GM21723 (cell line): Measurements from ENCODE around the gene JAG1.

Experiments
- ATAC-seq: cut with Tn5 transposase; IDR thresholded peaks from one replicate; pipeline ENCODE4 v1.9.1; 2021; ENCODE audit warnings: mild to moderate bottlenecking, moderate library complexity; ENCODE audit not compliant: unreplicated experiment

Gene JAG1

DNA sequence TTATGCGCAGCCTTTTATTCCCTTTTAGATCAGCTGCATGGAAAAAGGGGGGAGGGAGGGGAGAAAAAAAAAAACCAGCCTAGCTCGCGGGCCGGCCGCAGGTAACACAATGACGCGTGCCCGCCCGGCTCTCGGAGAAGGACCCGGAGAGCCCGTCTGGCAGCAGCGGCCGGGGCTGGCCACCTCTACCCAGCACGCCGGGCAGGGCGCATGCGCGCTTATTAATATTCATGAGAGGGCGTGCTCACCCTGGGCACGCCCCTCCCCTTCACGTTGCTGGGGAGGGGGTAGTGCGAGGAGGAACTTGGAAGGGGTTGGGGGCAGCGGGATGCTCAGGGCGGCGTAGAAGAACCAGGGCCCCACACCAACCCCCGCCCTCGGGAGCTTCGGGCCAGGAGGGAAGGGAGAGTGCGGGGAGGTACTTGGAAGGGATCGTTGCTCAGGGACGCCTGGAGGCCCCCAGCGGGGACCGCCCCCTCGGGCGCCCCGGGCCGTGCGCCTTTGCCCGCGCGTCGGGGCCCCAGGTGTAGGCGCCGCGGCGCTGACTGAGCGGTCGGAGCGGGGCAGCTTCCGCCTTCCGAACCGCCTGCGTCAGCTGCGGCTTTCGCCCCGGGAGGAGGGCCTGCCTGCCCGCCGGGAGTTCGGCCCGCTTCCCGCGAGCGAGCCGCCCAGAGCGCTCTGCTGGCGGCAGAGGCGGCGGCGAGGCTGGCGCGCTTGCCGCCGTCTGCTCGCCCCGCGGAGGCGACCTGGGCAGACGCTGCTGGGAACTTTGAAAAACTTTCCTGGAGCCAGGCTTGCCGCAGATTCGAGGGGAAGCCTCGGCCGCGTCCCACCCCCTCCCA lies at the start of gene JAG1:
Gene JAG1, minus strand, starts transcription at position 158 of the 842 bp plus-strand sequence. CDS start 469 bp downstream, outside the sequence.
- peak; percentile 61 for ATAC-seq

DNA sequence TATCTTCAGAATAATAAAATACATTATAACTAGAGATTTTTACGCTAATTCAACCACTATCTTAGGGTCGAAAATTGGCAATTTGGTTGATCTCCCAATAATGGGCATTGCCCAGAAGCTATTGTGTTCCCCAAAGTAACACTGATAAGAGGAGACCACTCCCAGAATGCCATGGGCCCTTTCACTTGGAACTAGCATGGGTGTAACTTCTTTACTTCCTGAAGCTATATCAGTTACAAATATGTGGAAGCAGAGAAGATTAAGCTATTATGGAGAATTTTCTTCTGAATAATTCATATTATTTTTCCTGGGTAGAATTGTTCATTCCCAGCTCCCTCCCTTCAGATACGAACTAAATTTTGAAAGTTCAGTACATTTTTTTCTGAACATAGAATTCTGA lies 48.2 kb upstream of the JAG1 start:
- no peak for ATAC-seq

DNA sequence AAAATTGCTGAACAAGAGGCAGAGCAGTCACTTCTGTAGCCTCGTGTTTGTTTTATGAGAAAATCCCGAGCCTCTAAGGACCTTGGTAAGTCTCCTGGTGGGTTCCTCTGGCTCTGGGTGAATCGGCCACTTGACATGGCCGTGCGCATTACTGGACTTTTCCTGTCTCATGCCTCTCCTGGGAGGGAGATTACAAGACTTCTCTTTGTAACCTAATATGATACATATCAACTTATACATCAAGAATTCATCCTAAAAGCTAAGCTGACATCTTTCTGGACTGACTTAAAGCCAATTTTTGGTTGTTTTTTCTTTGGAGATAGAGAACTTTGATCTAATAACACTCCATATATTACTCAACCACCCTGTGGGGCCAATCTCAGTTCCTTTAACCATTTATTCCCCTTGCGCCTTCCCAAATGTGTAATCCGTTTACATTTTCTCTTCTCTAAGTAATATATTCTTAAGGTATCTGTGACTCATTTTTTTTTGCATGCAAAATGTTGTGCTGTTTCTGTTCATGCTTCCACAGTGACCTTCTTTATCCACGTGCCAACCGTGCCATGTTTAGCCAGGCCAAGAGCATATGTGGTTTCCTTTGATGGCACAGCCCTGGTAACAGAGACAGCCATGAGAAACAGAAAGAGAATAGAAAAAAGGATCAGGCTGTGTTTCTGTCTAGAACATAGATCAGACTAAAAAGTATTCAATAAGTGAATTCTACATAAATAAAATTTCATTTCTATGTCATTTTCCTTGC lies 47.5 kb upstream of the JAG1 start:
- ATAC-seq: no peak

- ATAC-seq: no peak
These were observed 46.8 kb upstream of the JAG1 start for GRCh38 chr20:10720565-10720964.

DNA sequence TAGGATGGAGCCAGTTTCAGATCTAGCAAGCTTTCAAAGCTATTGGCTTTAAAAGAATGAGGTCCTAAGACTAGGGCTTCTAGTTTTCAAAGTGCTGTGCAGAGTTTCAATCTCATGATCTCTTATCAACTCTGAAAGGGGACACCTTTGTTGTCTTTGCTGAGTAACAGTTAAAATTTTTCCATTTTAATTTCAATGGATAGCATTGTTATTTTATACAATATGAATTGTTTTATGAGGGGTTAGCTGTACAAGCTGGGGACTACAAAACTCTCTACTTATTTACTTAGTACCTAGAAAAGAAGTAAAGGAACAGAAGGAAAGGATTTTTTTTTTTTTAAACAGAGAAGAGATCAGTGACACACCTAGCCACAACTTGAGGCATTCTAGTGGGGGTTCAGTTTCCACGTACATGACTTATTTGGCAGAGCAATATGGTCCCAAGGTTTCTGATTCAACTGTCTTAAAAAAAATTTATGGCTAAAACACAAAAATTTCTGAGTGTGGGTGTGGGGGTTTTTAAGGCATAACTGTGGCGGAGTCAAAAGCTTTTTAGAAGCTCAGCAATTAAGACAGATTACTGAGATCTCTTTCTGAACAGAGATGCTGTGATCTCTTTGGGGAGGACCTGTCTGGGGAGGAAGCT lies 46.1 kb upstream of the JAG1 start:
- no peak for ATAC-seq

DNA sequence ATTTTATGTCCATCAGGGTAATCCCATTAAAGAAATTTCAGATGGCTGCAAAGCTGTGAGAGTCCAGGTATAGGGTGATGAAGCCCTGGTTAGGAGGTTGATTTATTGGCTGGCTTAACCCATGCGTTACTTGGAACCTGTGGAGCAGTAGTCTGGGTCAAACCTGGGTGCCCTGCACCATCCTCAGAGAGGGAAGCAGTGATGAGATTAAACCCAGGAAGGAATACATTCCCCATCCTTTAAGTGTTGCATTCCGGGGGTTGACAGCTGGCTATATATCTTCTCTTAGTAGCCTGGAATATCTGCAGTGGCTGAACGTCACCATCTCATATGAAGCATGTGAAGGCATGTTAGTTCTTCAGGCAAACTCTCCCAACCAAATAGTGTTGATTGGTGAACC lies 44.9 kb upstream of the JAG1 start:
- no peak for ATAC-seq

- ATAC-seq: no peak
These were observed 43.1 kb upstream of the JAG1 start for GRCh38 chr20:10716855-10717254.

DNA sequence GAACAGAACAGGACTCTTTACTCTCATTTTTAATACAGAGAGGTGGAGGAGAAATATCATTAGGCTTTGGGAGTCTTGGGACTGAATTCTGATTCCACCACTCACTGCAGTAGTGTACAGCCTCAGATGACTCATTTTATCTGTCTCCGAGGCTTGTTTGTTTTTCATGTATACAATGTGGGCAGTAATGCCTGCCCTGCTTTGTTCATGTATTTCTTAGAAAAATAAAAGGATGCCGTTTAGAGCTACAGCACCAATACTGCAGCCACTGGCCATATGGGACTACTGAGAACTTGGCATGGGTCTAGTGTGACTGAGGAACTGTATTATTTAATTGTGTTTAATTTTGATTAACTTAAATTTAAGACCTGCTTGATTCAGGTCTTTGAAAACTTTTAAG lies 41.2 kb upstream of the JAG1 start:
- no peak for ATAC-seq

GRCh38 chr20:10714236-10714975 lies 40.6 kb upstream of the JAG1 start:
- no peak for ATAC-seq

- no peak for ATAC-seq
These were observed 39.4 kb upstream of the JAG1 start for GRCh38 chr20:10713161-10713560.

- no peak for ATAC-seq
These were observed 38.2 kb upstream of the JAG1 start for GRCh38 chr20:10711903-10712451.

GRCh38 chr20:10710991-10711775 lies 37.4 kb upstream of the JAG1 start:
- no peak for ATAC-seq

DNA sequence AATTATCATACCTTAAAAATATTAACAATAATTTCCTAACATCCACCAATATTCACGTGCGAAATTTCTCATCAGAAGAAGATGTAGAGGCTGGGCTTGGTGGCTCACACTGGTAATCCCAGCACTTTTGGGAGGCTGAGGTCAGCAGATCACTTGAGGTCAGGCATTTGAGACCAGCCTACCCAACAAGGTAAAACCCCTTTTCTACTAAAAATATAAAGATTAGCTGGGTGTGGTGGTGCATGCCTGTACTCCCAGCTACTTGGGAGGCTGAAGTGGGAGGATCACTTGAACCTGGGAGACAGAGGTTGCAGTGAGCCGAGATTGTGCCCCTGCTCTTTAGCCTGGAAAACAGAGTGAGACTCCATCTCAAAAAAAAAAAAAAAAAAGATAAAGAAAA lies 36.1 kb upstream of the JAG1 start:
- no peak for ATAC-seq

- ATAC-seq: no peak
These were observed 34.8 kb upstream of the JAG1 start for GRCh38 chr20:10708351-10709185.

- ATAC-seq: no peak
These were observed 34.0 kb upstream of the JAG1 start for GRCh38 chr20:10707791-10708190.

DNA sequence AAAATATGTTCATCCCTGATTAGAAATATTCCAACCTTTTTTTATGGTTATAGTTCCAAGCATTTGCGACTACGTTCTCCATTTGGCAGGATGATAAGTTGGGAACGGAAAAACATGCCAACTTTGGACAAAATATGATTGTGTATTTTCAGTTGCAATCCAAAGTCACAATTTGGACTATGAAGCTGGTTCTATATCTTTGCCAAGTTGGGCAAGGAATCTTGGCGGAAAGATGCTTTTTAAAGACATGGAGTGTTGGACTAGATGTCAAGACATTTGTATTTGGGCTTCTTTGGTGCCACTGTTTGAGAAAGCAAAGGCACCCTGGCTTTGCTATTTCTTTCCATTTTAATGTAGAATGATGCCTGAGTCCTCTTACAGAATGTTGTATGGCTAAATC lies 33.3 kb upstream of the JAG1 start:
- no peak for ATAC-seq

GRCh38 chr20:10706460-10706811 lies 32.6 kb upstream of the JAG1 start:
- ATAC-seq: no peak

DNA sequence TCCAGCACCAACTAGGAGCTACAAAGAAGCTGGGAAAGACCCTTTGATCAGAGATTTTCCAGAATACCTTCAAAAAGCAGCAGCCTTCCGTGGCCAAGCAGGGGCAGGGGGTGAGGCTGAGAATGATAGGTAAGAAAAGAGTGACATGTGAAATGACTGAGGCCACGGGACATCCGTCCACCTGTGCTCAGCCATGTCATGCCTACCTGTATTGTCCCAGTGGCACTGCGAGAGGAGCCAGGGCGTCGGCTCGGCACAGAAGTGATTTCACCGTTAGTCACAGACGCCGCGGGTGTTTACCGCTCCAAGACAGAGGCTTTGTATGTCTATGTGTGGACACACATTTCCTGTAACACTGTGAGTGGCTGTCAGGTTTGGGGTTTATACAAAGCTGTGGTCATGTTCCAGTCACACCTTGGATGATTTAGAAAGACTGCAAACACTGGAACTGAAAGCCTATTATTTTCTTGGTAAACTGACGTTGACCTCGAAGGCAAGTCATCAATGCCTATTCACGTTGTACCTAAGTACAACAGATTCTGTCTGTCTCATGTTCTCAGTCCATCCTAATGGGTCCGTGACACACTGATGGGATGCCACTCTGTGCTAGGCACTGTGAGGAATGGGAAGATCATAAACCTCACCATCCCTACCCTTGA lies 32.1 kb upstream of the JAG1 start:
- no peak for ATAC-seq

DNA sequence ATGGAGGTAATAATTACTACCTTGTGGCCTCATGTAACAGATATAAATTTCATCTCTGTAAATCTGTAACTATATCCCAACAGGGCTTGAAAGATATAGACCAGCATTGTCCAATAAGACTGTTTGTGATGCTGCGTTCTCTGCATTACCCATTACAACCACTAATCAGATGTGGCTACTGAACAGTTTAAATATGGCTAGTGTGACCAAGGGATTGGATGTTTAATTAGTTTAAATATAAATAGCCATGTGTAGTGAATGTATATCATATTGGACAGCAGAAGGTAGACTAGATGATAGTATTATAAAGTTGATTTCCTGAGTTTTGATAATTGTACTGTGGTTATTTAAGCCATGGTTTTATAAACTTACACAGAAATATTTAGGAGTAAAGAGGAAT lies 27.8 kb upstream of the JAG1 start:
- ATAC-seq: no peak
